Astrocyte (in vitro differentiated cells and primary cell): Measurements from ENCODE around the gene VIM. TPM values are rescaled to one million over a fixed set of nuclear protein-coding genes. Genes with fewer than 3 reads are reported as not detected.

Experiments
- DNase-seq: peaks from one replicate; pipeline ENCODE4 v3.0.0-alpha.2; 2010; ENCODE audit warnings: low read depth
- FAIRE-seq: peaks from 2 replicates; lab custom pipeline; 2011; peaks lifted over from hg19 to GRCh38; lab: Jason Lieb, UNC
- H2AFZ ChIP-seq: 2 replicates; pipeline ENCODE4 v1.6.0; 2012; ENCODE audit warnings: low read depth, low read length, inconsistent platforms
- H3K27ac ChIP-seq: 2 replicates; pipeline ENCODE4 v1.5.1; 2011; ENCODE audit warnings: low read depth, low read length, inconsistent platforms
- H3K27me3 ChIP-seq: 2 replicates; pipeline ENCODE4 v1.6.0; 2011; ENCODE audit warnings: low read length, inconsistent platforms; ENCODE audit not compliant: insufficient read depth
- H3K36me3 ChIP-seq: 2 replicates; pipeline ENCODE4 v1.5.1; 2011; ENCODE audit warnings: low read length, inconsistent platforms; ENCODE audit not compliant: insufficient read depth
- H3K4me1 ChIP-seq: 2 replicates; pipeline ENCODE4 v1.5.1; 2011; ENCODE audit warnings: low read length, inconsistent platforms; ENCODE audit not compliant: insufficient read depth
- H3K4me2 ChIP-seq: 2 replicates; pipeline ENCODE4 v1.6.0; 2012; ENCODE audit warnings: low read length, inconsistent platforms
- H3K4me3 ChIP-seq: 2 replicates; pipeline ENCODE4 v1.5.1; 2011; ENCODE audit warnings: low read depth, mild to moderate bottlenecking, low read length, inconsistent platforms; ENCODE audit not compliant: insufficient read depth
- H3K79me2 ChIP-seq: 2 replicates; pipeline ENCODE4 v1.6.0; 2012; ENCODE audit warnings: mild to moderate bottlenecking, low read length, inconsistent platforms; ENCODE audit not compliant: insufficient read depth
- H3K9ac ChIP-seq: 2 replicates; pipeline ENCODE4 v1.6.0; 2012; ENCODE audit warnings: mild to moderate bottlenecking, low read length, inconsistent platforms
- H3K9me3 ChIP-seq: 2 replicates; pipeline ENCODE4 v1.5.1; 2012; ENCODE audit warnings: low read depth, mild to moderate bottlenecking, low read length, inconsistent platforms; ENCODE audit not compliant: insufficient read depth
- H4K20me1 ChIP-seq: 2 replicates; pipeline ENCODE4 v1.6.0; 2012; ENCODE audit warnings: low read length, inconsistent platforms; ENCODE audit not compliant: insufficient read depth
- H3K27ac Mint-ChIP-seq: one replicate; pipeline ENCODE4 v1.8.0; 2021; ENCODE audit warnings: mild to moderate bottlenecking, mixed read lengths; ENCODE audit not compliant: unreplicated experiment
- H3K27me3 Mint-ChIP-seq: one replicate; pipeline ENCODE4 v1.8.0; 2021; ENCODE audit warnings: low read depth, mixed read lengths; ENCODE audit not compliant: unreplicated experiment
- H3K36me3 Mint-ChIP-seq: one replicate; pipeline ENCODE4 v1.8.0; 2021; ENCODE audit warnings: low read depth, mixed read lengths; ENCODE audit not compliant: unreplicated experiment
- H3K4me1 Mint-ChIP-seq: one replicate; pipeline ENCODE4 v1.8.0; 2021; ENCODE audit warnings: low read depth, mixed read lengths; ENCODE audit not compliant: unreplicated experiment
- H3K4me3 Mint-ChIP-seq: one replicate; pipeline ENCODE4 v1.8.0; 2021; ENCODE audit warnings: mild to moderate bottlenecking, moderate library complexity, mixed read lengths; ENCODE audit not compliant: unreplicated experiment
- H3K9me3 Mint-ChIP-seq: one replicate; pipeline ENCODE4 v1.8.0; 2021; ENCODE audit warnings: mild to moderate bottlenecking, mixed read lengths; ENCODE audit not compliant: unreplicated experiment
- CTCF ChIP-seq: IDR thresholded peaks from 2 replicates; pipeline ENCODE4 v1.5.1; 2011; ENCODE audit warnings: low read depth, mild to moderate bottlenecking, inconsistent platforms, low read length, moderate library complexity; ENCODE audit not compliant: insufficient read depth
- EZH2 ChIP-seq: IDR thresholded peaks from 2 replicates; pipeline ENCODE4 v1.6.1; 2012; ENCODE audit warnings: mild to moderate bottlenecking, low read length, inconsistent platforms; ENCODE audit not compliant: insufficient read depth
- total RNA-seq: library from RNA; stranded (reverse); gene quantifications from 2 replicates; pipeline ENCODE4 v1.2.1, GENCODE V29; 2021

VIM gene
- total RNA-seq, 1 donor from 2014 or later, result 5,400 TPM

DNA sequence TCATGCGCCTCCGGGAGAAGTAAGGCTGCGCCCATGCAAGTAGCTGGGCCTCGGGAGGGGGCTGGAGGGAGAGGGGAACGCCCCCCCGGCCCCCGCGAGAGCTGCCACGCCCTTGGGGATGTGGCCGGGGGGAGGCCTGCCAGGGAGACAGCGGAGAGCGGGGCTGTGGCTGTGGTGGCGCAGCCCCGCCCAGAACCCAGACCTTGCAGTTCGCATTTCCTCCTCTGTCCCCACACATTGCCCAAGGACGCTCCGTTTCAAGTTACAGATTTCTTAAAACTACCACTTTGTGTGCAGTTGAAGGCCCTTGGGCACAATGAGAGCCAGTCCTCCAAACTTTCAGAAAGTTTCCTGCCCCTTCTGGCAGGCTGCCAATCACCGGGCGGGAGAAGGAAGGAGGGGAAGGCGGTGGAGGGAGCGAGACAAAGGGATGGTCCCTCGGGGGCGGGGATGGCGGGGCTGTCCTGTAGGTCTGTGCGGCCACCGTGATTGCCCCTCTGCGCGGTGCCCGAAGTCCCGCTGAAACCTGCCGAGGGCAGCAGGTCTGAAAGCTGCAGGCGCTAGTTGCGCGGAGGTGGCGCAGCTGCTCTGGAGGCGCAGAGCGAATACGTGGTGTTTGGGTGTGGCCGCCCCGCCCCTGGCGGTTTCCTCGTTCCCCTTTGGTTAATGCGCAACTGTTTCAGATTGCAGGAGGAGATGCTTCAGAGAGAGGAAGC lies 2.1 kb downstream of the VIM start:
- no peaks in the 10 kb centered on the region for H3K27me3 ChIP-seq
- H3K79me2 ChIP-seq, result peaks cover 71% of the 10 kb centered on the region
- H3K4me1 ChIP-seq, result peaks cover 33% of the 10 kb centered on the region
- H3K4me3 Mint-ChIP-seq, result peak overlapping the region; percentile 95
- H3K4me3 ChIP-seq, result peak overlapping the region; percentile 92
- H3K27ac ChIP-seq, result peak overlapping the region; percentile 99
- H3K4me2 ChIP-seq, result peak overlapping the region; percentile 82
- DNase-seq (peak; percentile 52), FAIRE-seq (no peak)
- H3K4me1 Mint-ChIP-seq, result peaks cover 26% of the 10 kb centered on the region
- H2AFZ ChIP-seq, result no peak overlapping the region
- no peaks in the 10 kb centered on the region for H3K9me3 Mint-ChIP-seq
- TF ChIP-seq CTCF (no peak), EZH2 (no peak)
- peak overlapping the region; percentile 98 for H3K27ac Mint-ChIP-seq
- peaks cover 59% of the 10 kb centered on the region for H4K20me1 ChIP-seq
- no peaks in the 10 kb centered on the region for H3K9me3 ChIP-seq
- peak overlapping the region; percentile 100 for H3K9ac ChIP-seq
- H3K36me3 ChIP-seq, result peaks cover 45% of the 10 kb centered on the region
- H3K36me3 Mint-ChIP-seq, result peaks cover 42% of the 10 kb centered on the region
- no peaks in the 10 kb centered on the region for H3K27me3 Mint-ChIP-seq

GRCh38 chr10:17231788-17232187 lies 3.7 kb downstream of the VIM start:
- peak overlapping the region; percentile 99 for H3K27ac ChIP-seq
- peak overlapping the region; percentile 82 for H3K4me2 ChIP-seq
- H3K36me3 Mint-ChIP-seq, result peaks cover 55% of the 10 kb centered on the region
- H3K27me3 ChIP-seq, result no peaks in the 10 kb centered on the region
- H3K4me1 ChIP-seq, result peaks cover 25% of the 10 kb centered on the region
- TF ChIP-seq EZH2 (no peak), CTCF (no peak)
- peak overlapping the region; percentile 95 for H3K4me3 Mint-ChIP-seq
- H3K79me2 ChIP-seq, result peaks cover 67% of the 10 kb centered on the region
- peaks cover 24% of the 10 kb centered on the region for H3K4me1 Mint-ChIP-seq
- H2AFZ ChIP-seq, result no peak overlapping the region
- peaks cover 62% of the 10 kb centered on the region for H3K36me3 ChIP-seq
- H3K9me3 ChIP-seq, result no peaks in the 10 kb centered on the region
- peak; percentile 32 for FAIRE-seq
- peak overlapping the region; percentile 92 for H3K4me3 ChIP-seq
- H3K9ac ChIP-seq, result peak overlapping the region; percentile 100
- DNase-seq, result no peak
- no peaks in the 10 kb centered on the region for H3K9me3 Mint-ChIP-seq
- peaks cover 76% of the 10 kb centered on the region for H4K20me1 ChIP-seq
- H3K27ac Mint-ChIP-seq, result peak overlapping the region; percentile 98
- H3K27me3 Mint-ChIP-seq, result no peaks in the 10 kb centered on the region
